Breast epithelium (tissue), 4 donors: Measurements from ENCODE around the gene TSSK2. TPM values are rescaled to one million over a fixed set of nuclear protein-coding genes. Genes with fewer than 3 reads are reported as not detected.
A peak's percentile ranks its signal among the peaks of the same experiment; 100 is the strongest.

Experiments
- DNase-seq, 2 donors: peaks; one replicate each; pipeline ENCODE4 v3.0.0-alpha.2; 2019; ENCODE audit warnings: low spot score in 2 of 2
- H3K27ac ChIP-seq, 2 donors: fragments of 200-600 bp; sonication (generic) in 1 of 2; one replicate each; pipeline ENCODE4 v1.5.1; 2016 to 2019; ENCODE audit warnings: mild to moderate bottlenecking in 1 of 2
- H3K27me3 ChIP-seq, 2 donors: fragments of 200-600 bp; sonication (generic) in 1 of 2; one replicate each; pipeline versions ENCODE4 v1.5.1 to v1.6.0; 2017 to 2019; ENCODE audit warnings: control low read depth in 1 of 2, mild to moderate bottlenecking in 1 of 2
- H3K36me3 ChIP-seq: fragments of 200-600 bp; one replicate; pipeline ENCODE4 v1.5.1; 2019
- H3K4me1 ChIP-seq, 2 donors: fragments of 200-600 bp; sonication (generic); one replicate each; pipeline ENCODE4 v1.5.1; 2016 to 2019; ENCODE audit warnings: control low read depth in 1 of 2
- H3K4me3 ChIP-seq, 3 donors: fragments of 200-600 bp; sonication (generic); 1 replicate in 2 of 3; 2 replicates in 1 of 3; pipeline ENCODE4 v1.5.1; 2016 to 2019; ENCODE audit warnings: mild to moderate bottlenecking in 3 of 3, moderate library complexity in 2 of 3
- H3K9me3 ChIP-seq, 2 donors: fragments of 200-600 bp; sonication (generic) in 1 of 2; one replicate each; pipeline ENCODE4 v1.5.1; 2016 to 2019; ENCODE audit warnings: control low read depth in 1 of 2
- POLR2A ChIP-seq: fragments of 450-650 bp; IDR thresholded peaks from one replicate; pipeline ENCODE4 v1.6.1; 2016; ENCODE audit warnings: antibody characterized with exemption, mild to moderate bottlenecking, moderate library complexity
- POLR2AphosphoS5 ChIP-seq, 3 donors: sonication (generic); formaldehyde crosslinking; IDR thresholded peaks; one replicate each; pipeline ENCODE4 v1.6.1; 2017; ENCODE audit warnings: antibody characterized with exemption in 3 of 3
- intact Hi-C: fragments of 100-400 bp; cut with DNase I; formaldehyde crosslinking; loops from one replicate; pipeline ENCODE4 v1.15.1; 2023; ENCODE audit warnings: low total_unique reads
- total RNA-seq, 3 donors: library from RNA; depleted of rRNA; stranded (reverse); fragments of >200 nt; gene quantifications; one replicate each; pipeline ENCODE4 v1.1.0, GENCODE V29; 2016
- TF ChIP-seq, protein P1 (sequence below), 3 donors: fragments of 450-650 bp; IDR thresholded peaks; one replicate each; pipeline ENCODE4 v1.5.1; 2016 to 2017; ENCODE audit warnings: antibody characterized with exemption in 3 of 3, mild to moderate bottlenecking in 3 of 3, moderate library complexity in 3 of 3

TSSK2 gene
- total RNA-seq, 3 donors from 2014 or later = not detected

DNA sequence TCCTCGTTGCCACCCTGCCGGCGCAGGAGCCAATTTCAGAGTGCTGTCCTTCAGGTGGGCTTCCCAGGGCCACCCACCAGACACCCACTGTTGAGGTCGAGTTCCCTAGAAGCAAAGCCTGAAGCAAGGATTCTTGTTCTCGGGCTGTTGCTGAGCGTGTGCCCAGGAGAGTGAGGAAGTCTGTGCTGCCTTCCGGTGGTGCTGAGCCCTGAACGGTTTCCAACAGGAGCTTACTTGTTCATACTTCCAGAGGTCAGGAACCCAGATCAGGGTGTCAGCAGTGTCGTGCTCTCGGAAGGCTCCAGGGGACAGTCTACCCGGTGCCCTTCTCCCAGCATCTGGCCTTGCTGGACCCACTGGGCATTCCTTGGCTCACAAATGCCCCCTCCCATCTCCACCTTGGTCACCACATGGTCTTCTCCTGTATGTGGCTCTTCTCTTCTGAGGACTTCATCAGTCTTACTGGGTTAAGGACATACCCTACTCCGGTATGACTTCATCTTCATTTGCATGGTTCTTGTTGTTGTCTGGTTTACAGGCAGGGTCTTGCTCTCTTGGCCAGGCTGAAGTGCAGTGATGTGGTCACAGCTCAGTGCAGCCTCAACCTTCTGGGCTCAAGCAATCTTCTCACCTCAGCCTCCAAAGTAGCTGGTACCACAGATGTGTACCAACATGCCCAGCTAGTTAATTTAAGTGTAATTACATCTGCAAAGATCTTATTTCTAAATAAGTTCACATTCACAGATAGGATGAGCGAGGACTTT is 36.2 kb downstream of the TSSK2 start:
- intact Hi-C loops = no loop called here
- Histone ChIP-seq H3K27ac (no peak overlapping the region), H3K36me3 (no peaks in the 10 kb centered on the region), H3K4me1 (no peaks in the 10 kb centered on the region), H3K27me3 (peaks cover 5 to 38% of the 10 kb centered on the region in 2 donors), H3K4me3 (no peak overlapping the region), H3K9me3 (peaks cover 0 to 4% of the 10 kb centered on the region in 2 donors)
- no peak for TF ChIP-seq POLR2A
- TF ChIP-seq, protein P1, sequence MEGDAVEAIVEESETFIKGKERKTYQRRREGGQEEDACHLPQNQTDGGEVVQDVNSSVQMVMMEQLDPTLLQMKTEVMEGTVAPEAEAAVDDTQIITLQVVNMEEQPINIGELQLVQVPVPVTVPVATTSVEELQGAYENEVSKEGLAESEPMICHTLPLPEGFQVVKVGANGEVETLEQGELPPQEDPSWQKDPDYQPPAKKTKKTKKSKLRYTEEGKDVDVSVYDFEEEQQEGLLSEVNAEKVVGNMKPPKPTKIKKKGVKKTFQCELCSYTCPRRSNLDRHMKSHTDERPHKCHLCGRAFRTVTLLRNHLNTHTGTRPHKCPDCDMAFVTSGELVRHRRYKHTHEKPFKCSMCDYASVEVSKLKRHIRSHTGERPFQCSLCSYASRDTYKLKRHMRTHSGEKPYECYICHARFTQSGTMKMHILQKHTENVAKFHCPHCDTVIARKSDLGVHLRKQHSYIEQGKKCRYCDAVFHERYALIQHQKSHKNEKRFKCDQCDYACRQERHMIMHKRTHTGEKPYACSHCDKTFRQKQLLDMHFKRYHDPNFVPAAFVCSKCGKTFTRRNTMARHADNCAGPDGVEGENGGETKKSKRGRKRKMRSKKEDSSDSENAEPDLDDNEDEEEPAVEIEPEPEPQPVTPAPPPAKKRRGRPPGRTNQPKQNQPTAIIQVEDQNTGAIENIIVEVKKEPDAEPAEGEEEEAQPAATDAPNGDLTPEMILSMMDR (IDR thresholded peaks at IDR 0.05) = no peak
- TF ChIP-seq POLR2AphosphoS5 (IDR thresholded peaks at IDR 0.05) = no peak
- DNase-seq = no peak

DNA sequence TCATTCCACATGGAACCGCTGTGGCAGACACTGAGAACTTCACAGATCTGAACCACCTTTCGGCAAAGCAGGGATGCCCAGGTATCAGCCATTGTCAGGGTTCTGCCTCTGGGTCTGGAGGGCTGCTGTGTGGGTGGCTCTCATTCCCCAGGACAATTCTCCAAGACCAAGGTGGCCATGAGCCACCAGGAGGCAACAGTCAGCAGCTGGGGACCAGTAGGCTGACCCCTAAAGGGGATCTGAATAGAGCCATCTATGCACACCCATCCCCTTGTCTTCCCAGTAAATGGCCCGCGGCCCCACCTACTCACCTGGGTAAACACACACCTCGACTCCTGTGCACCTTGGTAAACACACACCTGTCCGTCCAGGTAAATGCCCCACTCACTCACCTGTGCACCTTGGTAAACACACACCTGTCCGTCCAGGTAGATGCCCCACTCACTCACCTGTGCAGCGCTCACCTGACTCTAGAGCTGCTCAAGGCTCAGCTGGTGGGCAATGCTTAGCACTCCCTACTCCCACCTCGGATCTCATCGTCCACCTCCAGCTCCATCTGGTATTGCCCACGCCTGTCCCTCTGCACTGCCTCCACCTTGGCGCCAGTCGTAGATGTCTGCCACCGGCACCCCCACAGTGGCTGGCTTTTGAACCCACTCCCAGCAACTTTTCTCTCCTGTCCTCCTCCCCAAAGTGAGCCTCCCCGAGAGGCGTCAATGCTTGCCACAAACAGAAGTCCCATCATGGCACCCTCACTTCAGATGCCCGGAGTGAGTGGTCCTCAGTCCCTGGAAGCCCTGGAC is 37.2 kb downstream of the TSSK2 start:
- peaks cover 5 to 10% of the 10 kb centered on the region in 2 donors for H3K4me1 ChIP-seq
- H3K4me3 ChIP-seq = no peak overlapping the region
- H3K36me3 ChIP-seq = no peaks in the 10 kb centered on the region
- H3K27ac ChIP-seq = no peak overlapping the region
- peaks cover 5 to 38% of the 10 kb centered on the region in 2 donors for H3K27me3 ChIP-seq
- TF ChIP-seq POLR2A (no peak), POLR2AphosphoS5 (IDR thresholded peaks at IDR 0.05) (no peak)
- TF ChIP-seq, protein P1 (IDR thresholded peaks at IDR 0.05) = no peak
- intact Hi-C loops = no loop called here
- DNase-seq = no peak
- H3K9me3 ChIP-seq = peaks cover 0 to 4% of the 10 kb centered on the region in 2 donors

DNA sequence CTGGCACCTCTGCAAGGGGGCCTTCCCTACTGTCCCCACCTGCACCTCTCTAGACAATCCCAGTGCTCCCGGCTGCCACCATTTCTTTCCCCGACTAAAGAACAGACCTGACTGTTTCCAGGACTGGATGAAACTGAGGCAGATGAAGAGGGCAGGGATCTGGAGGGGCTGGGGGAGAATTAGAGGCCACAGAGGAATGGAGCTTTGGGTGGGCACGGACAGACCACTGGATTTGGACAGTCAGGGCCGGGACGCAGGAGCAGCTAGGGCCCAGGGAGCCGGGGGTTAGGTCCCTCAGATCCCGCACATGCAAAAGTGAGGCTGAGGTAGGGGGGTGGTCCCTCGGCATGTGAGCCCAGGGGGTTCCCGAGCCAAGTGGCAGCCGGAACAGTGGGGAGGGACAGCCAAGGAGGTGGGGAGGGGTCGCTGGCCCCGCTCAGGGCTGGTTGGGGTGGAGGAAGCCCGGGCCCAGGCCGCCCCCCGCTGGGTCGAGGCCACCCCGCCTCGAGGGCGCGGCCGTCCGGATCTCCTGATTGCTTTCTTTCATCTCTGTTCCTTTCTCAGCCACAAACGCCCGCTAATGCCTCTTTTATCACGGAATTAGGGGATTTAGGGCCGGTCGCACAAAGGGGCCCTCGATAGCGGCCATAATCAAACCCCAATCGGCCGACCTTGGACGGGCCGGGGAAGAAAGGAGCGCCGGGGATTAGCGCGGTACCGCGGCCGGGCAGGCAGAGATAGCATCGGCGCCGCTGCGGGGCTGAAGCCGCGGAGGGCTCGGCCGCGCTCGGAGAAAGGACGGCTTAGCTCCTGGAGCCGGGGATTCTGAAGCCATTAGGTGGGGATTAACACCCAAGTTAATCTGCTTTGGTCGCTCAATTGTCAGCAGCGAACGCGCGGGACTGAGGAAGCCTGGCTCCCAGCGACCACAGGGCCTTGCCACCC is 38.2 kb downstream of the TSSK2 start:
- intact Hi-C loops = no loop called here
- H3K9me3 ChIP-seq = peaks cover 0 to 3% of the 10 kb centered on the region in 2 donors
- peak overlapping the region; percentile 14 to 61 (median 36) for H3K4me3 ChIP-seq
- peaks cover 5 to 18% of the 10 kb centered on the region in 2 donors for H3K4me1 ChIP-seq
- H3K27me3 ChIP-seq = peaks cover 5 to 38% of the 10 kb centered on the region in 2 donors
- no peaks in the 10 kb centered on the region for H3K36me3 ChIP-seq
- H3K27ac ChIP-seq = no peak overlapping the region
- TF ChIP-seq, protein P1 (IDR thresholded peaks at IDR 0.05) = no peak
- TF ChIP-seq POLR2AphosphoS5 (IDR thresholded peaks at IDR 0.05) = no peak
- DNase-seq = no peak

DNA sequence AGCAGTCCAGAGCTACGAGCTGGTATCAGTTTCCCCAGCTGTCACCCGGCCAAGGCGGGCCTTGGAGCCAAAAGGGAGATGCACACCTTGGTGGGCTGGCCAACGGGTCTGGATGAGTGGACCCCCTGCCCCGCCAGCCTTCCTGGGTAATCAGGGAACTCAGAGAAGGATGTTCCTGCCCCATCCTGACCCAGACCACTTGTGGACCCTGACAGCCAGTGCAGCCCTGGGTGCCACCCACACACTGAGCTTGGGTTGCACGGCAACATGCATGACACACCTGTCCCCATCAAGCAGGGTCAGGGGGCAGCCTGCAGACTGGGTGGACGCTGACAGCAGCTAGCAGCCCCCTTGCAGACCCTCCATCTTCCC is 38.8 kb downstream of the TSSK2 start:
- H3K9me3 ChIP-seq = no peaks in the 10 kb centered on the region
- peaks cover 5 to 24% of the 10 kb centered on the region in 2 donors for H3K4me1 ChIP-seq
- no peaks in the 10 kb centered on the region for H3K36me3 ChIP-seq
- no peak for DNase-seq
- no peak overlapping the region for H3K27ac ChIP-seq
- intact Hi-C loops = no loop called here
- peak overlapping the region in 2 of 3 donors; percentile 36 to 61 for H3K4me3 ChIP-seq
- TF ChIP-seq POLR2AphosphoS5 (IDR thresholded peaks at IDR 0.05) = no peak
- TF ChIP-seq POLR2A = no peak
- TF ChIP-seq, protein P1 (IDR thresholded peaks at IDR 0.05) = no peak
- H3K27me3 ChIP-seq = peaks cover 5 to 38% of the 10 kb centered on the region in 2 donors
